Gastroesophageal sphincter (tissue), 4 donors: ENCODE results near the gene RBMS2. TPM values are rescaled to one million over a fixed set of nuclear protein-coding genes. Genes with fewer than 3 reads are reported as not detected.

Source experiments
- ATAC-seq: fragments of 150-250 bp; one replicate; pipeline ENCODE4 v1.9.1; 2016; ENCODE audit warnings: mild to moderate bottlenecking, moderate library complexity
- H3K27ac ChIP-seq, 4 donors: fragments of 200-600 bp; sonication (generic) in 3 of 4; 1 replicate in 3 of 4; 2 replicates in 1 of 4; pipeline ENCODE4 v1.5.1; 2016 to 2019
- H3K27me3 ChIP-seq: fragments of 200-600 bp; sonication (generic); one replicate; pipeline ENCODE4 v1.5.1; 2019
- H3K36me3 ChIP-seq, 2 donors: fragments of 200-600 bp; sonication (generic); one replicate each; pipeline ENCODE4 v1.5.1; 2019; ENCODE audit warnings: control low read depth in 1 of 2
- H3K4me1 ChIP-seq, 3 donors: fragments of 200-600 bp; sonication (generic); 1 replicate in 2 of 3; 2 replicates in 1 of 3; pipeline ENCODE4 v1.5.1; 2016 to 2019; ENCODE audit warnings: control low read depth in 2 of 3
- H3K4me3 ChIP-seq, 2 donors: fragments of 200-600 bp; sonication (generic); one replicate each; pipeline ENCODE4 v1.5.1; 2019; ENCODE audit warnings: mild to moderate bottlenecking in 1 of 2, moderate library complexity in 1 of 2
- H3K9me3 ChIP-seq, 3 donors: fragments of 200-600 bp; sonication (generic); one replicate each; pipeline ENCODE4 v1.5.1; 2017 to 2019; ENCODE audit warnings: control low read depth in 2 of 3
- CTCF ChIP-seq, 4 experiments: fragments of 200-600 bp in 2 of 4; fragments of 450-650 bp in 2 of 4; sonication (generic) in 1 of 4; IDR thresholded peaks; one replicate each; pipeline ENCODE4 v1.5.1; 2017 to 2019; ENCODE audit warnings: antibody characterized with exemption in 4 of 4, mild to moderate bottlenecking in 2 of 4, moderate library complexity in 2 of 4
- EP300 ChIP-seq: sonication (generic); formaldehyde crosslinking; IDR thresholded peaks from one replicate; pipeline ENCODE4 v1.6.1; 2017; ENCODE audit warnings: antibody characterized with exemption, mild to moderate bottlenecking
- POLR2A ChIP-seq, 2 donors: fragments of 450-650 bp; IDR thresholded peaks; one replicate each; pipeline ENCODE4 v1.6.1; 2017; ENCODE audit warnings: antibody characterized with exemption in 2 of 2, mild to moderate bottlenecking in 2 of 2, moderate library complexity in 1 of 2
- POLR2AphosphoS5 ChIP-seq: sonication (generic); formaldehyde crosslinking; IDR thresholded peaks from one replicate; pipeline ENCODE4 v1.6.1; 2017; ENCODE audit warnings: antibody characterized with exemption
- WGBS, 2 donors: methylation state at CpG; one replicate each; pipeline ENCODE4 v1.1.5; 2018; ENCODE audit warnings: low coverage in 1 of 2; 5-methylcytosine and 5-hydroxymethylcytosine counted together
- total RNA-seq, 4 donors: library from RNA; depleted of rRNA; stranded (reverse); fragments of >200 nt; gene quantifications; one replicate each; pipeline ENCODE4 v1.1.0, GENCODE V29; 2016

RBMS2 gene
- total RNA-seq, 4 donors from 2014 or later = 25.4 to 50.2 (median 31.8) TPM

- no peak for ATAC-seq
- no peak for TF ChIP-seq POLR2A (IDR thresholded peaks at IDR 0.05)
- TF ChIP-seq EP300 = no peak
- no peak for TF ChIP-seq CTCF (IDR thresholded peaks at IDR 0.05)
- no peak for TF ChIP-seq POLR2AphosphoS5
- Histone ChIP-seq H3K4me1 (peaks cover 0 to 59% (median 8%) of the 10 kb centered on the region in 3 donors), H3K4me3 (no peak overlapping the region), H3K27ac (no peak overlapping the region), H3K9me3 (no peaks in the 10 kb centered on the region), H3K36me3 (no peaks in the 10 kb centered on the region), H3K27me3 (no peaks in the 10 kb centered on the region)
- 60 to 62% methylated on average over 4 to 7 of the region's 7 CpGs for WGBS, 2 donors
Observed at GRCh38 chr12:56530390-56531055, 8.9 kb downstream of the RBMS2 start.

GRCh38 chr12:56537546-56537945 is 15.9 kb downstream of the RBMS2 start:
- peaks cover 0 to 5% of the 10 kb centered on the region in 2 donors for H3K36me3 ChIP-seq
- TF ChIP-seq CTCF (IDR thresholded peaks at IDR 0.05) (no peak), POLR2A (IDR thresholded peaks at IDR 0.05) (no peak), EP300 (no peak), POLR2AphosphoS5 (no peak)
- no peaks in the 10 kb centered on the region for H3K9me3 ChIP-seq
- H3K27ac ChIP-seq = no peak overlapping the region
- H3K4me1 ChIP-seq = peaks cover 0 to 4% (median 0%) of the 10 kb centered on the region in 3 donors
- no peaks in the 10 kb centered on the region for H3K27me3 ChIP-seq
- ATAC-seq = no peak
- H3K4me3 ChIP-seq = no peak overlapping the region

GRCh38 chr12:56541631-56542030 is 20.0 kb downstream of the RBMS2 start:
- Histone ChIP-seq H3K36me3 (peaks cover 0 to 5% of the 10 kb centered on the region in 2 donors), H3K27me3 (no peaks in the 10 kb centered on the region), H3K4me1 (peaks cover 0 to 4% (median 0%) of the 10 kb centered on the region in 3 donors), H3K4me3 (no peak overlapping the region), H3K27ac (no peak overlapping the region), H3K9me3 (no peaks in the 10 kb centered on the region)
- no peak for ATAC-seq
- TF ChIP-seq POLR2AphosphoS5 (no peak), POLR2A (IDR thresholded peaks at IDR 0.05) (no peak), EP300 (no peak), CTCF (IDR thresholded peaks at IDR 0.05) (no peak)
- 18 to 27% methylated on average over 2 of the region's 2 CpGs for WGBS, 2 donors

- no peak for ATAC-seq
- 95 to 100% methylated on average over 3 to 4 of the region's 4 CpGs for WGBS, 2 donors
- TF ChIP-seq CTCF (IDR thresholded peaks at IDR 0.05) (no peak), POLR2AphosphoS5 (no peak), EP300 (no peak), POLR2A (IDR thresholded peaks at IDR 0.05) (no peak)
Observed at GRCh38 chr12:56542164-56542563, 20.5 kb downstream of the RBMS2 start.

GRCh38 chr12:56545023-56545604 is 23.5 kb downstream of the RBMS2 start:
- TF ChIP-seq CTCF (IDR thresholded peaks at IDR 0.05) = no peak
- H3K4me3 ChIP-seq = no peak overlapping the region
- H3K9me3 ChIP-seq = no peaks in the 10 kb centered on the region
- no peak for ATAC-seq
- no peak overlapping the region for H3K27ac ChIP-seq
- H3K36me3 ChIP-seq = peaks cover 0 to 5% of the 10 kb centered on the region in 2 donors
- H3K27me3 ChIP-seq = no peaks in the 10 kb centered on the region
- H3K4me1 ChIP-seq = peaks cover 0 to 4% (median 0%) of the 10 kb centered on the region in 3 donors
- 94 to 100% methylated on average over 3 of the region's 3 CpGs for WGBS, 2 donors

More at GRCh38 chr12:56542164-56542563, 20.5 kb downstream of the RBMS2 start:
- Histone ChIP-seq H3K4me3 (no peak overlapping the region), H3K27me3 (no peaks in the 10 kb centered on the region), H3K4me1 (peaks cover 0 to 4% (median 0%) of the 10 kb centered on the region in 3 donors), H3K9me3 (no peaks in the 10 kb centered on the region), H3K36me3 (peaks cover 0 to 5% of the 10 kb centered on the region in 2 donors), H3K27ac (no peak overlapping the region)
